HCT116 (cell line): ENCODE results near the gene CERK. TPM values are rescaled to one million over a fixed set of nuclear protein-coding genes. Genes with fewer than 3 reads are reported as not detected.

Experiments
- ATAC-seq: fragments of 200-7000 bp; cut with Tn5 transposase; 2 replicates; pipeline ENCODE4 v1.9.1; 2020; ENCODE audit warnings: mild to moderate bottlenecking, moderate library complexity
- BruUV-seq: library from RNA; stranded (reverse); fragments of 400-500 nt; replicated peaks from 2 replicates; lab custom pipeline; 2021; lab: Mats Ljungman, UMichigan
- CTCF ChIA-PET: fragments of 300-600 bp; sonication (Branson Sonifier 250); formaldehyde crosslinking; loops from one replicate; lab custom pipeline; 2021; ENCODE audit warnings: antibody characterized with exemption; lab: Charles Lee
- POLR2A ChIA-PET: fragments of 300-600, 350-600 bp; sonication (Branson Sonifier 250); formaldehyde crosslinking; loops from one replicate; lab custom pipeline; 2021; ENCODE audit warnings: antibody characterized with exemption; lab: Charles Lee
- RAD21 ChIA-PET, 2 experiments: fragments of 300-600 bp; sonication (Branson Sonifier 250); formaldehyde crosslinking; loops; one replicate each; lab custom pipeline; 2023; ENCODE audit warnings: low total read pairs in 2 of 2; ENCODE audit not compliant: uncharacterized antibody in 2 of 2, unreplicated experiment in 2 of 2, low non-redundant PET in 1 of 2; lab: Charles Lee
- DNase-seq: peaks from one replicate; pipeline ENCODE4 v3.0.0-alpha.2; 2010; ENCODE audit warnings: low read depth, low spot score
- H2AFZ ChIP-seq: fragments of 200-600 bp; shearing (Covaris generic), sonication (generic); 2 replicates; pipeline ENCODE4 v1.6.1; 2017; ENCODE audit warnings: low read depth, mixed run types, mixed read lengths, antibody characterized with exemption, low read length; ENCODE audit not compliant: poor library complexity, severe bottlenecking
- H3K27ac ChIP-seq: 2 replicates; pipeline ENCODE4 v1.5.1; 2012; ENCODE audit warnings: low read depth, low read length
- H3K27me3 ChIP-seq: fragments of 200-600 bp; sonication (generic); 2 replicates; pipeline ENCODE4 v1.6.1; 2016; ENCODE audit warnings: mixed run types, low read length, mixed read lengths; ENCODE audit not compliant: insufficient read depth
- H3K36me3 ChIP-seq, 2 experiments: fragments of 200-500 bp in 1 of 2; fragments of 200-600 bp in 1 of 2; sonication (Bioruptor generic) in 1 of 2; sonication (generic) in 1 of 2; 2 replicates each; pipeline versions ENCODE4 v1.5.1 to v1.6.1; 2014 to 2016; ENCODE audit warnings: low read length in 2 of 2, inconsistent platforms in 1 of 2, mixed read lengths in 1 of 2, mixed run types in 1 of 2; ENCODE audit not compliant: insufficient read depth in 2 of 2, control insufficient read depth in 1 of 2
- H3K4me1 ChIP-seq, 2 experiments: fragments of 200-600 bp in 1 of 2; sonication (generic) in 1 of 2; 2 replicates each; pipeline versions ENCODE4 v1.5.1 to v1.6.1; 2012 to 2017; ENCODE audit warnings: low read length in 2 of 2, inconsistent platforms in 1 of 2, mild to moderate bottlenecking in 1 of 2, mixed read lengths in 1 of 2, mixed run types in 1 of 2, moderate library complexity in 1 of 2; ENCODE audit not compliant: insufficient read depth in 2 of 2, control insufficient read depth in 1 of 2
- H3K4me2 ChIP-seq: fragments of 200-600 bp; sonication (generic); 2 replicates; pipeline ENCODE4 v1.6.1; 2017; ENCODE audit warnings: mixed run types, low read length, mixed read lengths
- H3K4me3 ChIP-seq, 2 experiments: fragments of 200-600 bp in 1 of 2; sonication (generic) in 1 of 2; replicated peaks in 1 of 2; 2 replicates each; pipeline ENCODE4 v1.5.1; 2011 to 2016; ENCODE audit warnings: low read length in 2 of 2, control low read depth in 1 of 2, low read depth in 1 of 2, mild to moderate bottlenecking in 1 of 2, mixed read lengths in 1 of 2, mixed run types in 1 of 2
- H3K79me2 ChIP-seq: fragments of 200-600 bp; sonication (generic); 2 replicates; pipeline ENCODE4 v1.6.1; 2017; ENCODE audit warnings: mild to moderate bottlenecking, mixed run types, low read length, moderate library complexity, mixed read lengths; ENCODE audit not compliant: insufficient read depth
- H3K9ac ChIP-seq: fragments of 200-600 bp; sonication (generic); 2 replicates; pipeline ENCODE4 v1.6.1; 2016; ENCODE audit warnings: low read length, mixed read lengths
- H3K9me2 ChIP-seq: fragments of 200-600 bp; sonication (generic), shearing (Covaris generic); 2 replicates; pipeline ENCODE4 v1.6.1; 2017; ENCODE audit warnings: mixed run types, mild to moderate bottlenecking, moderate library complexity; ENCODE audit not compliant: insufficient read depth
- H3K9me3 ChIP-seq, 2 experiments: fragments of 200-500 bp in 1 of 2; fragments of 200-600 bp in 1 of 2; sonication (Bioruptor generic) in 1 of 2; sonication (generic) in 1 of 2; 2 replicates each; pipeline ENCODE4 v1.6.1; 2014 to 2017; ENCODE audit warnings: low read length in 2 of 2, mixed read lengths in 2 of 2, inconsistent platforms in 1 of 2, low read depth in 1 of 2, mild to moderate bottlenecking in 1 of 2, mixed run types in 1 of 2, moderate library complexity in 1 of 2; ENCODE audit not compliant: control insufficient read depth in 1 of 2, insufficient read depth in 1 of 2
- H4K20me1 ChIP-seq: fragments of 200-600 bp; sonication (generic), shearing (Covaris generic); 2 replicates; pipeline ENCODE4 v1.6.1; 2017; ENCODE audit warnings: mixed run types, mild to moderate bottlenecking, moderate library complexity; ENCODE audit not compliant: insufficient read depth
- ATF3 ChIP-seq: IDR thresholded peaks from 2 replicates; pipeline ENCODE4 v1.6.1; 2012
- CBX3 ChIP-seq: IDR thresholded peaks from 2 replicates; pipeline ENCODE4 v1.6.1; 2012; ENCODE audit warnings: low read depth
- EGR1 ChIP-seq: IDR thresholded peaks from 2 replicates; pipeline ENCODE4 v1.6.1; 2012; ENCODE audit warnings: low read depth
- ELF1 ChIP-seq: IDR thresholded peaks from 2 replicates; pipeline ENCODE4 v1.6.1; 2012; ENCODE audit warnings: low read depth, borderline replicate concordance
- EZH2 ChIP-seq: fragments of 200-600 bp; sonication (generic); IDR thresholded peaks from 2 replicates; pipeline ENCODE4 v1.6.1; 2017; ENCODE audit warnings: antibody characterized with exemption, mixed run types
- FOSL1 ChIP-seq: IDR thresholded peaks from 2 replicates; pipeline ENCODE4 v1.6.1; 2012; ENCODE audit warnings: low read depth
- JUND ChIP-seq: IDR thresholded peaks from 2 replicates; pipeline ENCODE4 v1.6.1; 2012
- MAX ChIP-seq: IDR thresholded peaks from 2 replicates; pipeline ENCODE4 v1.6.1; 2012
- POLR2A ChIP-seq: IDR thresholded peaks from 2 replicates; pipeline ENCODE4 v1.7.0; 2011; ENCODE audit warnings: borderline replicate concordance; ENCODE audit not compliant: insufficient read depth, insufficient read length; ENCODE audit errors: extremely low read depth
- POLR2AphosphoS5 ChIP-seq: IDR thresholded peaks from 2 replicates; pipeline ENCODE4 v1.6.1; 2011; ENCODE audit warnings: mild to moderate bottlenecking, low read depth, low read length, moderate library complexity
- REST ChIP-seq: IDR thresholded peaks from 2 replicates; pipeline ENCODE4 v1.6.1; 2012; ENCODE audit warnings: low read depth
- SIN3A ChIP-seq: IDR thresholded peaks from 2 replicates; pipeline ENCODE4 v1.6.1; 2012; ENCODE audit warnings: low read depth
- SP1 ChIP-seq: IDR thresholded peaks from 2 replicates; pipeline ENCODE4 v1.6.1; 2012; ENCODE audit warnings: low read depth
- SRF ChIP-seq: IDR thresholded peaks from 2 replicates; pipeline ENCODE4 v1.6.1; 2012; ENCODE audit warnings: low read depth
- TCF7L2 ChIP-seq: IDR thresholded peaks from 2 replicates; pipeline ENCODE4 v1.7.0; 2011; ENCODE audit warnings: borderline replicate concordance, inconsistent platforms; ENCODE audit not compliant: insufficient read depth, insufficient read length; ENCODE audit errors: extremely low read depth
- YY1 ChIP-seq: IDR thresholded peaks from 2 replicates; pipeline ENCODE4 v1.6.1; 2011; ENCODE audit warnings: low read length, low read depth, moderate library complexity, mild to moderate bottlenecking; ENCODE audit not compliant: insufficient replicate concordance; ENCODE audit errors: extremely low read depth
- ZFX ChIP-seq: fragments of 450-650 bp; IDR thresholded peaks from 2 replicates; pipeline ENCODE4 v1.6.1; 2017
- ZNF274 ChIP-seq: fragments of 200-500 bp; sonication (Bioruptor generic); IDR thresholded peaks from 2 replicates; pipeline ENCODE4 v1.6.1; 2014; ENCODE audit warnings: mild to moderate bottlenecking, low read depth, low read length, inconsistent platforms
- intact Hi-C: fragments of 100-400 bp; cut with micrococcal nuclease; formaldehyde crosslinking; loops from 2 replicates; pipeline ENCODE4 v1.10.0; 2022
- total RNA-seq: library from RNA; stranded (reverse); gene quantifications from one replicate; pipeline ENCODE4 v1.2.1, GENCODE V29; 2021; ENCODE audit not compliant: unreplicated experiment
- TF ChIP-seq, protein P1 (sequence below): IDR thresholded peaks from 2 replicates; pipeline ENCODE4 v1.6.1; 2011; ENCODE audit warnings: mild to moderate bottlenecking, low read length, moderate library complexity; ENCODE audit not compliant: insufficient replicate concordance; ENCODE audit errors: extremely low read depth
- TF ChIP-seq, protein P2 (sequence below), 3 experiments: fragments of 200-600 bp in 1 of 3; sonication (generic) in 1 of 3; IDR thresholded peaks in 2 of 3; conservative IDR thresholded peaks in 1 of 3; 2 replicates each; pipeline ENCODE4 v1.5.1; 2012 to 2017; ENCODE audit warnings: low read depth in 2 of 3, low read length in 2 of 3, antibody characterized with exemption in 1 of 3, borderline replicate concordance in 1 of 3, control low read depth in 1 of 3, mild to moderate bottlenecking in 1 of 3, mixed read lengths in 1 of 3, mixed run types in 1 of 3, moderate library complexity in 1 of 3; ENCODE audit not compliant: insufficient read depth in 1 of 3

CERK gene
- total RNA-seq, 1 experiment from 2014 or later = 35.0 TPM

- DNase-seq = no peak
- no peaks in the 10 kb centered on the region for H4K20me1 ChIP-seq
- H3K4me1 ChIP-seq = no peaks in the 10 kb centered on the region
- H3K9me3 ChIP-seq = no peaks in the 10 kb centered on the region
- no peaks in the 10 kb centered on the region for H3K79me2 ChIP-seq
- CTCF ChIA-PET = no interaction called here
- no peak overlapping the region for H2AFZ ChIP-seq
- no peak overlapping the region for H3K9ac ChIP-seq
- no TSS peak for BruUV-seq
- H3K9me2 ChIP-seq = no peaks in the 10 kb centered on the region
- TF ChIP-seq SIN3A (no peak), EZH2 (no peak), TCF7L2 (no peak), ELF1 (no peak), POLR2A (no peak), FOSL1 (no peak), EGR1 (no peak), JUND (no peak), MAX (no peak), ZNF274 (no peak), REST (no peak), ATF3 (no peak), SP1 (no peak), SRF (no peak), CBX3 (no peak), YY1 (no peak), POLR2AphosphoS5 (no peak), ZFX (no peak)
- TF ChIP-seq, protein P1, sequence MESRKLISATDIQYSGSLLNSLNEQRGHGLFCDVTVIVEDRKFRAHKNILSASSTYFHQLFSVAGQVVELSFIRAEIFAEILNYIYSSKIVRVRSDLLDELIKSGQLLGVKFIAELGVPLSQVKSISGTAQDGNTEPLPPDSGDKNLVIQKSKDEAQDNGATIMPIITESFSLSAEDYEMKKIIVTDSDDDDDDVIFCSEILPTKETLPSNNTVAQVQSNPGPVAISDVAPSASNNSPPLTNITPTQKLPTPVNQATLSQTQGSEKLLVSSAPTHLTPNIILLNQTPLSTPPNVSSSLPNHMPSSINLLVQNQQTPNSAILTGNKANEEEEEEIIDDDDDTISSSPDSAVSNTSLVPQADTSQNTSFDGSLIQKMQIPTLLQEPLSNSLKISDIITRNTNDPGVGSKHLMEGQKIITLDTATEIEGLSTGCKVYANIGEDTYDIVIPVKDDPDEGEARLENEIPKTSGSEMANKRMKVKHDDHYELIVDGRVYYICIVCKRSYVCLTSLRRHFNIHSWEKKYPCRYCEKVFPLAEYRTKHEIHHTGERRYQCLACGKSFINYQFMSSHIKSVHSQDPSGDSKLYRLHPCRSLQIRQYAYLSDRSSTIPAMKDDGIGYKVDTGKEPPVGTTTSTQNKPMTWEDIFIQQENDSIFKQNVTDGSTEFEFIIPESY = no peak
- TF ChIP-seq, protein P2, sequence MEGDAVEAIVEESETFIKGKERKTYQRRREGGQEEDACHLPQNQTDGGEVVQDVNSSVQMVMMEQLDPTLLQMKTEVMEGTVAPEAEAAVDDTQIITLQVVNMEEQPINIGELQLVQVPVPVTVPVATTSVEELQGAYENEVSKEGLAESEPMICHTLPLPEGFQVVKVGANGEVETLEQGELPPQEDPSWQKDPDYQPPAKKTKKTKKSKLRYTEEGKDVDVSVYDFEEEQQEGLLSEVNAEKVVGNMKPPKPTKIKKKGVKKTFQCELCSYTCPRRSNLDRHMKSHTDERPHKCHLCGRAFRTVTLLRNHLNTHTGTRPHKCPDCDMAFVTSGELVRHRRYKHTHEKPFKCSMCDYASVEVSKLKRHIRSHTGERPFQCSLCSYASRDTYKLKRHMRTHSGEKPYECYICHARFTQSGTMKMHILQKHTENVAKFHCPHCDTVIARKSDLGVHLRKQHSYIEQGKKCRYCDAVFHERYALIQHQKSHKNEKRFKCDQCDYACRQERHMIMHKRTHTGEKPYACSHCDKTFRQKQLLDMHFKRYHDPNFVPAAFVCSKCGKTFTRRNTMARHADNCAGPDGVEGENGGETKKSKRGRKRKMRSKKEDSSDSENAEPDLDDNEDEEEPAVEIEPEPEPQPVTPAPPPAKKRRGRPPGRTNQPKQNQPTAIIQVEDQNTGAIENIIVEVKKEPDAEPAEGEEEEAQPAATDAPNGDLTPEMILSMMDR (IDR thresholded peaks at IDR 0.05 in 2 of 3, conservative IDR thresholded peaks at IDR 0.05 in 1 of 3; ENCODE audit: borderline replicate concordance in 1 of 3, insufficient read depth in 1 of 3, low read depth in 2 of 3, low read length in 2 of 3) = no peak
- TF ChIP-seq, all 23 proteins: peak for 0
- no peaks in the 10 kb centered on the region for H3K27me3 ChIP-seq
- H3K4me3 ChIP-seq = no peak overlapping the region
- no peak overlapping the region for H3K27ac ChIP-seq
- H3K36me3 ChIP-seq = no peaks in the 10 kb centered on the region
- H3K4me2 ChIP-seq = no peak overlapping the region
- ChIA-PET RAD21 (no interaction called here), POLR2A (no interaction called here)
- intact Hi-C loops = no loop called here
- no peak for ATAC-seq
These were observed 86.7 kb downstream of the CERK start for GRCh38 chr22:46651316-46651715.
